Measurements from ENCODE around the gene SYNGR3.
A peak's percentile ranks its signal among the peaks of the same experiment; 100 is the strongest.
"Not testable (repeated sequence)": the region's sequence is repeated elsewhere in the genome, so short reads cannot be mapped to it uniquely, and the experiment has no call there.

Gene SYNGR3

GRCh38 chr16:1950047-1950446 lies 39.7 kb upstream of the SYNGR3 start:
- DNase-seq = no peak
- TF ChIP-seq GATA1 (IDR thresholded peaks at IDR 0.05; ENCODE audit: low read depth, low read length) = no peak
- no peak for TF ChIP-seq POLR2A (IDR thresholded peaks at IDR 0.05; ENCODE audit: low read length)

- TF ChIP-seq GATA1 (IDR thresholded peaks at IDR 0.05; ENCODE audit: low read depth, low read length) (no peak), POLR2A (IDR thresholded peaks at IDR 0.05; ENCODE audit: low read length) (no peak)
- DNase-seq = no peak
These were observed 39.2 kb upstream of the SYNGR3 start for GRCh38 chr16:1950559-1950958.

DNA sequence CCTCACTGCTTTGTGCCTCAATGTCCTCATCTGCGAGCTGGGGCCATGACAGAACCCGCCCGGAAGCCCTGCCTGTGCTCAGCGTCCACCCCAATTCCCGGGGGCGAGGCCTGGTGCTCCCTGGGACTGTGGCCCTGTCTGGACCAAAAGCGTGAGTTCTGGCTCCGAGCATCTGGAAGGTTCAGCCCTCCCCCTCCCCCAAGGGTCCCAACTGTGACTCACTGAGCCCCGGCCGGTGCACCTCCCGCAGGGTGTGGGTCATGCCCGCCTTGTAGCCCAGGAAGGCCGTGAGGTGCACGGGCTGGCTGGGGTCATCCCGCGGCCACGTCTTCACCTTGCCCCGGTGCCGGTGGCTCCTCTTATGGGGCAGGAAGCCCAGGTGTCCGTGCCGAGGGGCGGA lies 36.0 kb upstream of the SYNGR3 start:
- no peak for TF ChIP-seq GATA1 (IDR thresholded peaks at IDR 0.05; ENCODE audit: low read depth, low read length)
- TF ChIP-seq POLR2A (IDR thresholded peaks at IDR 0.05; ENCODE audit: low read length) = no peak
- no peak for DNase-seq

- not testable (repeated sequence) for DNase-seq
These were observed 32.2 kb upstream of the SYNGR3 start for GRCh38 chr16:1957434-1958142.

DNA sequence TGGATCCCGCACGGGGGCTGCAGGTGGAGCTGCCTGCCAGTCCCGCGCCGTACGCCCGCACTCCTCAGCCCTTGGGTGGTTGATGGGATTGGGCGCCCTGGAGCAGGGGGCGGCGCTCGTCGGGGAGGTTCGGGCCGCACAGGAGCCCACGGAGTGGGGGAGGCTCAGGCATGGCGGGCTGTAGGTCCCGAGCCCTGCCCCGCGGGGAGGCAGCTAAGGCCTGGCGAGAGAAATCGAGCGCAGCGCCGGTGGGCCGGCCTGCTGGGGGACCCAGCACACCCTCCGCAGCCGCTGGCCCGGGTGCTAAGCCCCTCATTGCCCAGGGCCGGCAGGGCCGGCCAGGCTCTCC lies 31.7 kb upstream of the SYNGR3 start:
- DNase-seq = not testable (repeated sequence)

DNA sequence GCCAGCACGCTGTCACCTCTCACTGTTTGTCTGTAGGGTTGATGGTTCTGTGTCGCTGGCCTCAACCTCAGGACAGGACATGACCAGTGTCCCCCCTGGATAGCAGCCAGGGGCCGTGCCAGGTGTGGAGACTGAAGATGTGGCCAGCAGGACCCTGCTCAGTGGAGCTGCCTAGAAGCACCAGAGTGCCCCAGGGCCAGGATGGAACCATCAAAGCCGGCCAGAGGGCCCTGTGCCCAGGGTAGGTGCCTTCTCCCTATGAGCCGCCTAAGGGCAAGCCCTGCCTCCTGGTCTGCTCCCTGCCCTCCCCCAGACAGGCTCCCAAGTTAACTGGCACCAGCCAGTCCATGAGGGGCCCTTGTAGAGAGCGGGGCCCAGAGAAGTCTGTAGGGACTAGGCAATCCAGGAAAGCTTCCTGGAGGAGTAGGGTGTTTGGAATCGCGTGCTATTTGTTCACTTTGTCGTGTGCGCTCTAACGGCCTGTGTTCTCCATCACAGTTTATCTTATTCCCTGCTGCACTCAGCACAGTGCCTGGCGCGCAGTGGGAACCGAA lies 31.0 kb upstream of the SYNGR3 start:
- no peak for DNase-seq
- TF ChIP-seq GATA1 (IDR thresholded peaks at IDR 0.05; ENCODE audit: low read depth, low read length) (no peak), POLR2A (IDR thresholded peaks at IDR 0.05; ENCODE audit: low read length) (no peak)

DNA sequence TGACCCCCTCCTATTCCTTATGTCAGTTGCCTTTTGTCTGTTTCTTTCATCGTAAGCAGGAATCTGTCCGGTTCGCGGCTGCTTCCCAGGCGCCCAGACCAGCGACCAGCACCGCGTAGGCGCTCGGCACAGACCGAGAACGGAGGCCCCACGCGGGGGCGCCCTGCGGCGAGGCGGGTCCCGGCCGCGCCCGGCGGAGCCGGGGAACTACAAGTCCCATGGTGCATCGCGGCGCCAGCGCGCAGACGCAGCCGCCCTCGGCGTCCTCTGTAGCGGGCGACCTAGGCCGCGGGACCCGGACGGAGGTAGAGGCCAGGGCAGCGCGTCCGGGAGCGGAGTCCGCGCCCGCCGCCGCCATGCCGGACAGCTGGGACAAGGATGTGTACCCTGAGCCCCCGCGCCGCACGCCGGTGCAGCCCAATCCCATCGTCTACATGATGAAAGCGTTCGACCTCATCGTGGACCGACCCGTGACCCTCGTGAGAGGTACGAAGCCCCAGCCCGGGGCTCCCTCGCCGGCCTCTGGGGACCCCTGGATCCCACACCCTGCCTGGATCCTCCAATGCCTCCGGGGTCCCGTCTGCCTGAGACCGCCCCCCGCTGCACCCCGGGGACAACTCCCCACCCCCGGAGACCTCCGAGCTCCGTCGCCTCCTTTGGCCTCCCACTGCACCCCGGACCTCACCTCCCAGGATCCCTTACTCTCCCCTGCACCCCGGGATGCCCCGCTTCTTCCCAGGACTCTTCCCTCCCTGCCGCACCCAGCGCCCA lies 30.3 kb upstream of the SYNGR3 start, which contains the start of gene NDUFB10:
Gene NDUFB10, plus strand, starts transcription at position 270 of the 771 bp plus-strand sequence. Its CDS starts 87 bp downstream, at position 357.
- no peak for TF ChIP-seq GATA1 (IDR thresholded peaks at IDR 0.05; ENCODE audit: low read depth, low read length)
- peak; percentile 66 for TF ChIP-seq POLR2A (IDR thresholded peaks at IDR 0.05; ENCODE audit: low read length)
- peak; percentile 91 to 95 for DNase-seq

GRCh38 chr16:1960665-1961630 lies 28.8 kb upstream of the SYNGR3 start:
- DNase-seq = peak in 1 of 2 experiments; percentile 64

GRCh38 chr16:1961651-1962067 lies 28.1 kb upstream of the SYNGR3 start:
- DNase-seq = peak in 1 of 2 experiments; percentile 41

More at GRCh38 chr16:1960665-1961630, 28.8 kb upstream of the SYNGR3 start:
- no peak for TF ChIP-seq GATA1 (IDR thresholded peaks at IDR 0.05; ENCODE audit: low read depth, low read length)
- peak; percentile 83 for TF ChIP-seq POLR2A (IDR thresholded peaks at IDR 0.05; ENCODE audit: low read length)

GRCh38 chr16:1962161-1963153 lies 27.3 kb upstream of the SYNGR3 start:
- DNase-seq = not testable (repeated sequence)

More at GRCh38 chr16:1961651-1962067, 28.1 kb upstream of the SYNGR3 start:
- TF ChIP-seq POLR2A (IDR thresholded peaks at IDR 0.05; ENCODE audit: low read length) (no peak), GATA1 (IDR thresholded peaks at IDR 0.05; ENCODE audit: low read depth, low read length) (no peak)

DNA sequence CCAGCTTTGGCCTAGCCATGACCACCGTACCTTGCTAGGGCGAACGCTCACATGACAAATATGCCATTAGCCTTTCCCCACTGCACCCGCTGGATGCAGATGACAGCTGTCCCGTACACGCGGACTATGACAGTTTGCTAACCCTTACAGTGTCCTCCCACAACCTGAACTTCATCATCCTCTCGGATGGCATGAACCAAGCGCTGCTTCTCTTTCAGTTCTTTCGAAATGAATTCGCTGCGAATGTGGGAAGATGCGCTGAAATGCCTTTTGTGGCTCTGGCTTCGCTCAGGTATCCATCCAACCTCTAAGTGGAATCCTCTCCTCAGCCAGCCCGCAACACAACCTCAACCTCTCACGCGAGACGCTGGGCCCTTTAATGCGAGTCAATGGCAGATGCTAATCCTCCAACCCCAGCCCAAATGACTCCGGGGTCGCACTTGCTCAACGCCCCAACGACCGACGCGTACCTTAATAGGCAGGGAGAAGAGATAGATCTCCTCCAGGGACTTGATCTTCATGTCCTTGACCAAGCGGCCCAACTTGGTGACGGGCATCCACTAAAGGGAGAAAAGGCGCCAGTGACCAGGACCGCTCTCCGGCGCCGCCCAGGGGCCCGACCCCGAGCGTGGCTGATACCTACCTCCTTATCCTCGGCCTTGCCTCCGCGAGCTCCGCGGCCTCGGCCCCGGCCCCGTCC lies 25.8 kb upstream of the SYNGR3 start:
- TF ChIP-seq POLR2A (IDR thresholded peaks at IDR 0.05; ENCODE audit: low read length) (no peak), GATA1 (IDR thresholded peaks at IDR 0.05; ENCODE audit: low read depth, low read length) (no peak)
- DNase-seq = peak; percentile 73 to 81

More at GRCh38 chr16:1962161-1963153, 27.3 kb upstream of the SYNGR3 start:
- peak; percentile 4 for TF ChIP-seq POLR2A (IDR thresholded peaks at IDR 0.05; ENCODE audit: low read length)

Data from erythroblast (primary cell).